Liver (tissue), 9 donors: Measurements from ENCODE around the gene ZNF423. TPM values are rescaled to one million over a fixed set of nuclear protein-coding genes. Genes with fewer than 3 reads are reported as not detected.

ENCODE experiments used
- DNase-seq: peaks from one replicate; pipeline ENCODE4 v3.0.0-alpha.2; 2017; ENCODE audit warnings: low spot score
- H3K27ac ChIP-seq, 2 donors: one replicate each; pipeline ENCODE4 v1.7.0; 2013; ENCODE audit warnings: inconsistent platforms in 2 of 2, low read length in 2 of 2, control low read depth in 1 of 2, low read depth in 1 of 2, mild to moderate bottlenecking in 1 of 2
- H3K27me3 ChIP-seq, 4 donors: one replicate each; pipeline versions ENCODE4 v1.6.1 to v1.7.0; 2013; ENCODE audit warnings: low read length in 3 of 4, inconsistent platforms in 1 of 4, mild to moderate bottlenecking in 1 of 4, moderate library complexity in 1 of 4; ENCODE audit not compliant: control insufficient read depth in 4 of 4, insufficient read depth in 4 of 4
- H3K36me3 ChIP-seq, 4 donors: one replicate each; pipeline versions ENCODE4 v1.6.1 to v1.7.0; 2013; ENCODE audit warnings: low read length in 3 of 4, mild to moderate bottlenecking in 3 of 4, low read depth in 1 of 4, moderate library complexity in 1 of 4; ENCODE audit not compliant: control insufficient read depth in 4 of 4, insufficient read depth in 3 of 4
- H3K4me1 ChIP-seq, 4 donors: one replicate each; pipeline versions ENCODE4 v1.6.1 to v1.7.0; 2013; ENCODE audit warnings: low read length in 3 of 4, mild to moderate bottlenecking in 3 of 4, moderate library complexity in 1 of 4; ENCODE audit not compliant: control insufficient read depth in 4 of 4, insufficient read depth in 4 of 4
- H3K4me3 ChIP-seq, 3 donors: one replicate each; pipeline versions ENCODE4 v1.6.1 to v1.7.0; 2013; ENCODE audit warnings: low read length in 3 of 3, control low read depth in 1 of 3, low read depth in 1 of 3, mild to moderate bottlenecking in 1 of 3
- H3K9ac ChIP-seq, 2 donors: one replicate each; pipeline ENCODE4 v1.7.0; 2013; ENCODE audit warnings: low read length in 2 of 2, mild to moderate bottlenecking in 2 of 2, moderate library complexity in 2 of 2, control low read depth in 1 of 2, low read depth in 1 of 2
- H3K9me3 ChIP-seq, 4 donors: one replicate each; pipeline versions ENCODE4 v1.6.1 to v1.7.0; 2013; ENCODE audit warnings: low read length in 3 of 4; ENCODE audit not compliant: control insufficient read depth in 4 of 4
- ATF3 ChIP-seq: IDR thresholded peaks from 2 replicates; pipeline ENCODE4 v1.6.1; 2016; ENCODE audit warnings: antibody characterized with exemption
- EGR1 ChIP-seq, 2 donors: IDR thresholded peaks; 2 replicates each; pipeline ENCODE4 v1.6.1; 2016 to 2018; ENCODE audit warnings: antibody characterized with exemption in 2 of 2, low read depth in 2 of 2
- FOXA1 ChIP-seq: IDR thresholded peaks from 2 replicates; pipeline ENCODE4 v1.6.1; 2016; ENCODE audit warnings: antibody characterized with exemption
- FOXA2 ChIP-seq: IDR thresholded peaks from 2 replicates; pipeline ENCODE4 v1.6.1; 2016; ENCODE audit warnings: antibody characterized with exemption
- GABPA ChIP-seq, 2 donors: IDR thresholded peaks in 1 of 2; conservative IDR thresholded peaks in 1 of 2; 2 replicates each; pipeline ENCODE4 v1.6.1; 2016; ENCODE audit warnings: antibody characterized with exemption in 2 of 2, mild to moderate bottlenecking in 1 of 2, moderate library complexity in 1 of 2
- HNF4A ChIP-seq, 2 donors: conservative IDR thresholded peaks; 2 replicates each; pipeline ENCODE4 v1.6.1; 2016; ENCODE audit warnings: antibody characterized with exemption in 2 of 2, mild to moderate bottlenecking in 2 of 2
- HNF4G ChIP-seq: IDR thresholded peaks from 2 replicates; pipeline ENCODE4 v1.6.1; 2016; ENCODE audit warnings: antibody characterized with exemption
- JUND ChIP-seq, 2 donors: IDR thresholded peaks; 2 replicates each; pipeline ENCODE4 v1.6.1; 2016; ENCODE audit warnings: antibody characterized with exemption in 2 of 2
- NR2F2 ChIP-seq: IDR thresholded peaks from 2 replicates; pipeline ENCODE4 v1.6.1; 2016; ENCODE audit warnings: antibody characterized with exemption
- RAD21 ChIP-seq, 2 donors: IDR thresholded peaks; 2 replicates each; pipeline ENCODE4 v1.6.1; 2016; ENCODE audit warnings: antibody characterized with exemption in 2 of 2, mild to moderate bottlenecking in 2 of 2
- REST ChIP-seq: IDR thresholded peaks from 2 replicates; pipeline ENCODE4 v1.6.1; 2016; ENCODE audit warnings: antibody characterized with exemption, mild to moderate bottlenecking
- RXRA ChIP-seq, 2 donors: IDR thresholded peaks; 2 replicates each; pipeline ENCODE4 v1.6.1; 2017 to 2018; ENCODE audit warnings: antibody characterized with exemption in 2 of 2, mild to moderate bottlenecking in 1 of 2
- SP1 ChIP-seq: IDR thresholded peaks from 2 replicates; pipeline ENCODE4 v1.6.1; 2018; ENCODE audit warnings: antibody characterized with exemption, mild to moderate bottlenecking
- TAF1 ChIP-seq: conservative IDR thresholded peaks from 2 replicates; pipeline ENCODE4 v1.6.1; 2016; ENCODE audit warnings: antibody characterized with exemption, mild to moderate bottlenecking
- YY1 ChIP-seq: IDR thresholded peaks from 2 replicates; pipeline ENCODE4 v1.6.1; 2016; ENCODE audit warnings: antibody characterized with exemption, mild to moderate bottlenecking
- WGBS: extraction: QIAGEN DNeasy Blood & Tissue Kit; methylation state at CpG from one replicate; pipeline ENCODE4 v1.1.7; 2013; 5-methylcytosine and 5-hydroxymethylcytosine counted together
- polyA plus RNA-seq, 2 donors: library from polyadenylated mRNA; stranded (reverse) in 1 of 2; unstranded in 1 of 2; fragments of 200-250 nt in 1 of 2; fragments of >200 nt in 1 of 2; fragmentation: Nextera tagmentation in 1 of 2; extraction: Ambion mirVana in 1 of 2; gene quantifications; one replicate each; pipeline versions ENCODE4 v1.2.1 to v1.2.3, GENCODE V29; 2013 to 2015
- total RNA-seq, 2 donors: library from RNA; depleted of rRNA; stranded (reverse); fragments of >200 nt; gene quantifications; one replicate each; pipeline ENCODE4 v1.2.3, GENCODE V29; 2014
- TF ChIP-seq, protein P1 (sequence below): IDR thresholded peaks from 2 replicates; pipeline ENCODE4 v1.6.1; 2016; ENCODE audit warnings: antibody characterized with exemption
- TF ChIP-seq, protein P2 (sequence below): fragments of 150-350 bp; IDR thresholded peaks from 2 replicates; pipeline ENCODE4 v1.5.1; 2017; ENCODE audit warnings: improper control_type of control experiment, low read depth, low read length; ENCODE audit not compliant: missing input control
- TF ChIP-seq, protein P3 (sequence below): IDR thresholded peaks from 2 replicates; pipeline ENCODE4 v1.6.1; 2016; ENCODE audit warnings: antibody characterized with exemption
- donor health status: healthy.
- donor health status: healthy.
- donor health status: healthy.
- donor health status: healthy.
- donor health status: healthy.

ZNF423 gene
- total and polyA plus RNA-seq, 4 donors = 0.24 to 1.6 (median 0.39) TPM

DNA sequence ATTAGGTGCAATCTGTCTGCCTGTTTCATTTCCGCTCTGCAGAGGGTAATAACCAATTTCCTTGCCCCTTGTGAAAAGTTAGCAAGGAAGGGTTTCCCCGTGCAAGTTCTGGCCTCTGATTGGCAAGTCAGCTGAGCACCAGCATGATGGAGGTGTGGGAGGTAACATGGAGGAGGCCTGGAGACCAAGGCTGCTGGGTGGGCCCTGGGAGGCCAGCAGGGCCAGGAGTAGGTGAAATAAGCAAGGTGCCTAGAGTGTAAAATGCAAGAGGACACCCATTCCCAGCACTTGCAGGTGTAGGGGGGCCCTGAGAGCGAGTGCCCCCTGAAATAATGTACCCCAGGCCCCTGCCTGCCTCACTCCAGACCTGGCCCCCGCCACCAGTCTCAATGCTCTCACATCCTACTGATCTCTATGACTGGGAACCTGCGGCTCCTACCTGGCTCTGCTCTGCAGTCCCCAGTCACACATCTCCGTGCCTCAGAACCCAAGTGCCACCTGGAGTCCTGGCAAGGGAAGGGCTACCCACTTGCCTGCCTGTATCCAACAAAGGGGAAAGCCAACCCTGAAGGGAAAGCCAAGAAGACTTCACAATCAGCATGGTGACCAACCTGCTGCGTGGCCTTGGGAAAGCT, 366.1 kb downstream of the ZNF423 start:
- Histone ChIP-seq H3K4me3 (no peak overlapping the region), H3K4me1 (peaks cover 2 to 11% (median 5%) of the 10 kb centered on the region in 4 donors), H3K27me3 (no peaks in the 10 kb centered on the region), H3K9ac (no peak overlapping the region), H3K36me3 (no peaks in the 10 kb centered on the region), H3K9me3 (no peaks in the 10 kb centered on the region), H3K27ac (no peak overlapping the region)
- DNase-seq = no peak
- TF ChIP-seq HNF4A (conservative IDR thresholded peaks at IDR 0.05) (no peak), NR2F2 (no peak), TAF1 (no peak), RAD21 (IDR thresholded peaks at IDR 0.05) (peak in 1 of 2 donors; percentile 49), HNF4G (no peak)
- 86% methylated on average over 7 of the region's 7 CpGs for WGBS

DNA sequence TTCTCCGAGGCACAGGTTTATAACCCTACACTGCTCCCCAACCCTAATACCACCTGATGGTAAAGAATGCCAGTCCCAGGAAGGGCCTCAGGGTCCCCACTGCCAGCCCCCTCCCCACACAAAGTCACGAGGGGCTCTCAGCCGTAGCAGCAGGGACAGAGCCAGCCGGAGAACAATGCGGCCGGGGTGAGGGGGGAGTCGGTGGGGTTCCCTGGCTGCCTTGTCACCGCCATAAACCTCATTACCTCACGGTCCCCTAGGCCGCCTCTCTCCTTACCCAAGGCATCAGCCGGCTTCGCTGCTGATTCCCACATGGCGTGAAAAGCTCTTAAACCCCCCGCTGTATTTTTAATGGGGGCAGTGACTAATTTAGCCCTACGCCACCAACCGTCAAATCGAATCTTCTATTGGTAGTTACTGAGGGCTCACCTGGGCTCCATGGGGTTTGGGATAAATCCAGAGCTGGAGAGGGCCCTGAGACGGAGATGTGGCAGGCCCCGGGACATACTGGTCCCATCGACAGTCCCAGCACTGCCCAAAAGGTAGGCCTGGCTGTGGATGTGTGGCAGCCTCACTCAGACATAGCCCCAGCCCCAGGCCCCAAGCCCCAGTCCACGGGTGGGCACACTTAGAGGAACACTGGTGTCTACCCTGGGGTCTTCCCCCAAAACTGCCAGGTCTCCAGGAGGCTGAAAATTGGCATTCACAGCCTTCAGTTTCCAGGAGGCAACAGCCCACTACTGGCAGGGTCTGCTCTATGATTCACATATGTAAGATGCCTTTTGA, 367.0 kb downstream of the ZNF423 start:
- no peak for TF ChIP-seq NR2F2
- no peak for TF ChIP-seq HNF4G
- TF ChIP-seq RAD21 (IDR thresholded peaks at IDR 0.05) = no peak
- H3K4me1 ChIP-seq = peaks cover 4 to 14% (median 9%) of the 10 kb centered on the region in 4 donors
- 95% methylated on average over 21 of the region's 21 CpGs for WGBS
- H3K9me3 ChIP-seq = no peaks in the 10 kb centered on the region
- DNase-seq = no peak
- H3K27me3 ChIP-seq = no peaks in the 10 kb centered on the region
- H3K4me3 ChIP-seq = no peak overlapping the region
- H3K9ac ChIP-seq = no peak overlapping the region
- H3K27ac ChIP-seq = no peak overlapping the region
- no peaks in the 10 kb centered on the region for H3K36me3 ChIP-seq

GRCh38 chr16:49488336-49488735, 367.6 kb downstream of the ZNF423 start:
- H3K36me3 ChIP-seq = no peaks in the 10 kb centered on the region
- no peaks in the 10 kb centered on the region for H3K27me3 ChIP-seq
- H3K27ac ChIP-seq = no peak overlapping the region
- no peaks in the 10 kb centered on the region for H3K9me3 ChIP-seq
- peaks cover 7 to 19% (median 12%) of the 10 kb centered on the region in 4 donors for H3K4me1 ChIP-seq
- no peak overlapping the region for H3K9ac ChIP-seq
- H3K4me3 ChIP-seq = no peak overlapping the region
- no peak for DNase-seq
- 93% methylated on average over 4 of the region's 4 CpGs for WGBS
- TF ChIP-seq FOXA1 = no peak
- TF ChIP-seq, protein P1, sequence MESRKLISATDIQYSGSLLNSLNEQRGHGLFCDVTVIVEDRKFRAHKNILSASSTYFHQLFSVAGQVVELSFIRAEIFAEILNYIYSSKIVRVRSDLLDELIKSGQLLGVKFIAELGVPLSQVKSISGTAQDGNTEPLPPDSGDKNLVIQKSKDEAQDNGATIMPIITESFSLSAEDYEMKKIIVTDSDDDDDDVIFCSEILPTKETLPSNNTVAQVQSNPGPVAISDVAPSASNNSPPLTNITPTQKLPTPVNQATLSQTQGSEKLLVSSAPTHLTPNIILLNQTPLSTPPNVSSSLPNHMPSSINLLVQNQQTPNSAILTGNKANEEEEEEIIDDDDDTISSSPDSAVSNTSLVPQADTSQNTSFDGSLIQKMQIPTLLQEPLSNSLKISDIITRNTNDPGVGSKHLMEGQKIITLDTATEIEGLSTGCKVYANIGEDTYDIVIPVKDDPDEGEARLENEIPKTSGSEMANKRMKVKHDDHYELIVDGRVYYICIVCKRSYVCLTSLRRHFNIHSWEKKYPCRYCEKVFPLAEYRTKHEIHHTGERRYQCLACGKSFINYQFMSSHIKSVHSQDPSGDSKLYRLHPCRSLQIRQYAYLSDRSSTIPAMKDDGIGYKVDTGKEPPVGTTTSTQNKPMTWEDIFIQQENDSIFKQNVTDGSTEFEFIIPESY = no peak
- TF ChIP-seq ATF3 = no peak
- TF ChIP-seq EGR1 (IDR thresholded peaks at IDR 0.05; ENCODE audit: low read depth in 2 of 2) = no peak
- TF ChIP-seq JUND (IDR thresholded peaks at IDR 0.05) = no peak
- TF ChIP-seq GABPA (IDR thresholded peaks at IDR 0.05 in 1 of 2, conservative IDR thresholded peaks at IDR 0.05 in 1 of 2) = no peak
- TF ChIP-seq, protein P2, sequence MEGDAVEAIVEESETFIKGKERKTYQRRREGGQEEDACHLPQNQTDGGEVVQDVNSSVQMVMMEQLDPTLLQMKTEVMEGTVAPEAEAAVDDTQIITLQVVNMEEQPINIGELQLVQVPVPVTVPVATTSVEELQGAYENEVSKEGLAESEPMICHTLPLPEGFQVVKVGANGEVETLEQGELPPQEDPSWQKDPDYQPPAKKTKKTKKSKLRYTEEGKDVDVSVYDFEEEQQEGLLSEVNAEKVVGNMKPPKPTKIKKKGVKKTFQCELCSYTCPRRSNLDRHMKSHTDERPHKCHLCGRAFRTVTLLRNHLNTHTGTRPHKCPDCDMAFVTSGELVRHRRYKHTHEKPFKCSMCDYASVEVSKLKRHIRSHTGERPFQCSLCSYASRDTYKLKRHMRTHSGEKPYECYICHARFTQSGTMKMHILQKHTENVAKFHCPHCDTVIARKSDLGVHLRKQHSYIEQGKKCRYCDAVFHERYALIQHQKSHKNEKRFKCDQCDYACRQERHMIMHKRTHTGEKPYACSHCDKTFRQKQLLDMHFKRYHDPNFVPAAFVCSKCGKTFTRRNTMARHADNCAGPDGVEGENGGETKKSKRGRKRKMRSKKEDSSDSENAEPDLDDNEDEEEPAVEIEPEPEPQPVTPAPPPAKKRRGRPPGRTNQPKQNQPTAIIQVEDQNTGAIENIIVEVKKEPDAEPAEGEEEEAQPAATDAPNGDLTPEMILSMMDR = no peak
- TF ChIP-seq, protein P3, sequence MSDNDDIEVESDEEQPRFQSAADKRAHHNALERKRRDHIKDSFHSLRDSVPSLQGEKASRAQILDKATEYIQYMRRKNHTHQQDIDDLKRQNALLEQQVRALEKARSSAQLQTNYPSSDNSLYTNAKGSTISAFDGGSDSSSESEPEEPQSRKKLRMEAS = no peak
- no peak for TF ChIP-seq REST
- no peak for TF ChIP-seq FOXA2
- no peak for TF ChIP-seq RAD21 (IDR thresholded peaks at IDR 0.05)
- TF ChIP-seq HNF4G = no peak
- no peak for TF ChIP-seq SP1
- no peak for TF ChIP-seq YY1
- TF ChIP-seq NR2F2 = no peak
- no peak for TF ChIP-seq TAF1
- no peak for TF ChIP-seq HNF4A (conservative IDR thresholded peaks at IDR 0.05)
- TF ChIP-seq RXRA (IDR thresholded peaks at IDR 0.05) = no peak
